Inferior parietal cortex (tissue), 1 donor: ENCODE results near the gene SNX19.

Experiments
- DNase-seq: peaks from one replicate; pipeline ENCODE4 v3.0.0-alpha.2; 2016; ENCODE audit errors: extremely low spot score

SNX19 gene

GRCh38 chr11:130907229-130907628 is 9.1 kb downstream of the SNX19 start:
- no peak for DNase-seq

- no peak for DNase-seq
These were observed 9.7 kb downstream of the SNX19 start for GRCh38 chr11:130906616-130907015.

GRCh38 chr11:130905512-130905911 is 10.8 kb downstream of the SNX19 start:
- DNase-seq: no peak

GRCh38 chr11:130904380-130904779 is 11.9 kb downstream of the SNX19 start:
- DNase-seq: no peak

- DNase-seq: no peak
These were observed 13.9 kb downstream of the SNX19 start for GRCh38 chr11:130902380-130902779.

- no peak for DNase-seq
These were observed 17.2 kb downstream of the SNX19 start for GRCh38 chr11:130899106-130899505.

- no peak for DNase-seq
These were observed 18.8 kb downstream of the SNX19 start for GRCh38 chr11:130897262-130898182.

GRCh38 chr11:130894322-130895025 is 21.8 kb downstream of the SNX19 start:
- DNase-seq: peak; percentile 96

GRCh38 chr11:130892861-130893260 is 23.4 kb downstream of the SNX19 start:
- no peak for DNase-seq

- DNase-seq: no peak
These were observed 25.0 kb downstream of the SNX19 start for GRCh38 chr11:130891326-130891725.

GRCh38 chr11:130890039-130890745 is 26.1 kb downstream of the SNX19 start:
- no peak for DNase-seq

- no peak for DNase-seq
These were observed 27.5 kb downstream of the SNX19 start for GRCh38 chr11:130888790-130889189.

- DNase-seq: no peak
These were observed 29.6 kb downstream of the SNX19 start for GRCh38 chr11:130886704-130887103.

GRCh38 chr11:130882138-130882551 is 34.1 kb downstream of the SNX19 start:
- no peak for DNase-seq

GRCh38 chr11:130881475-130882137 is 34.7 kb downstream of the SNX19 start:
- DNase-seq: no peak

GRCh38 chr11:130879836-130880235 is 36.4 kb downstream of the SNX19 start:
- no peak for DNase-seq

GRCh38 chr11:130876931-130877915 is 39.1 kb downstream of the SNX19 start:
- no peak for DNase-seq

GRCh38 chr11:130876100-130876499 is 40.2 kb downstream of the SNX19 start:
- no peak for DNase-seq

- peak; percentile 80 for DNase-seq
These were observed 41.2 kb downstream of the SNX19 start for GRCh38 chr11:130874955-130875531.

- peak; percentile 25 for DNase-seq
These were observed 41.9 kb downstream of the SNX19 start for GRCh38 chr11:130874396-130874795.
